Measurements from ENCODE around the gene TMEM26. TPM values are rescaled to one million over a fixed set of nuclear protein-coding genes. Genes with fewer than 3 reads are reported as not detected.
A peak's percentile ranks its signal among the peaks of the same experiment; 100 is the strongest.

Gene TMEM26
- total RNA-seq, 1 experiment from 2014 or later = not detected

DNA sequence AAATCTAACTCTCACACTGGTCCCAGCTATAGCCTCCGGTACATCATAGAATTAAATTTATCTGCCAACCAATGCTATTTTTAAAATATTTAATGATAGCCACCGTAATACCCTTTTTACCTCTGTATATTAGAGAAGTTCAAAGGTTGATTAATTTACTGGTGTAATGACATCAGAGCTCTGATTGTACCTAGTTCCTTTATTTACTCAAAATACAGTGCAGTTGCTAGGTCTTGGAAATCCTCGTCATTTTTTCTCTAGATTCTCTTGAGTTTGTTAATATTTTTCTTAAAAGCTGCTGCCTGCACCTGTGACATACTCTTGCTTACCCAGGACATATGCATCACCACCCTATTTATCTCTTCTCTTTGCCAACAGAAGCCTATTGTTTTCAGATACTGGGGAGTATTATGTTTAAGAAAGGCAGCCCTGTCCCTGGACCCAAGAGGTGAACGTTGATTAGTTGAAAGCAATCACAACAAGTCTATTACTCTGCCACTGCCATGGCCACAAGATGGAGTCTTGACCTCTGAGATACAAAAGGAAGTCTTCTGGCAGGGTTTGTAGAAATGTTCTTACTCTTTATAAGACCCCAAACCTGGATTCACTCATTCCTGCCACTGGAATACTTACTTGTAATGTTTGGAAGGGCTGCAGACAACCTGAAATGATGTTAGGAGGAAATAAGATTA is 25.6 kb upstream of the TMEM26 start:
- H3K9me2 ChIP-seq (replicated peaks; ENCODE audit: low read length) = no peaks in the 10 kb centered on the region; the same call in 1 of the 2 replicates
- H3K79me2 ChIP-seq (ENCODE audit: low read length) = no peaks in the 10 kb centered on the region
- BruUV-seq (replicated peaks) = no TSS peak
- no peak overlapping the region for H3K9ac ChIP-seq (ENCODE audit: low read length)
- ChIA-PET POLR2A (ENCODE audit: unreplicated experiment) (interaction anchor here (0.6 kb wide), 1 partner anchor 359 kb away, joined by 8 read pairs; no protein-coding TSS in a partner anchor), CTCF (interaction anchor here (0.6 to 0.8 kb wide), 2 partner anchors 41 to 287 kb away, joined by 4 to 5 read pairs; no protein-coding TSS in a partner anchor)
- intact Hi-C loops (cut with micrococcal nuclease) = loop anchor here (5.0 to 10.0 kb wide), 6 partner anchors 184 to 766 kb away; partner anchors contain the start of genes ARID5B and CABCOCO1
- H3F3A ChIP-seq (ENCODE audit: low read length, unreplicated experiment) = peaks cover 11% of the 10 kb centered on the region
- H3K27me3 ChIP-seq (ENCODE audit: low read length) = no peaks in the 10 kb centered on the region
- no peak overlapping the region for H2AFZ ChIP-seq (ENCODE audit: low read length)
- ATAC-seq = no peak
- no peaks in the 10 kb centered on the region for H3K36me3 ChIP-seq (ENCODE audit: low read depth, low read length)
- no peak overlapping the region for H3K4me2 ChIP-seq (ENCODE audit: low read length)
- no peak overlapping the region for H3K4me3 ChIP-seq (ENCODE audit: low read length)
- peaks cover 36% of the 10 kb centered on the region for H3K4me1 ChIP-seq (ENCODE audit: insufficient read depth, low read length)
- H3K27ac ChIP-seq (ENCODE audit: low read length) = no peak overlapping the region
- peak; percentile 42 for DNase-seq
- H4K20me1 ChIP-seq (ENCODE audit: low read length) = no peaks in the 10 kb centered on the region
- TF ChIP-seq, protein P1, sequence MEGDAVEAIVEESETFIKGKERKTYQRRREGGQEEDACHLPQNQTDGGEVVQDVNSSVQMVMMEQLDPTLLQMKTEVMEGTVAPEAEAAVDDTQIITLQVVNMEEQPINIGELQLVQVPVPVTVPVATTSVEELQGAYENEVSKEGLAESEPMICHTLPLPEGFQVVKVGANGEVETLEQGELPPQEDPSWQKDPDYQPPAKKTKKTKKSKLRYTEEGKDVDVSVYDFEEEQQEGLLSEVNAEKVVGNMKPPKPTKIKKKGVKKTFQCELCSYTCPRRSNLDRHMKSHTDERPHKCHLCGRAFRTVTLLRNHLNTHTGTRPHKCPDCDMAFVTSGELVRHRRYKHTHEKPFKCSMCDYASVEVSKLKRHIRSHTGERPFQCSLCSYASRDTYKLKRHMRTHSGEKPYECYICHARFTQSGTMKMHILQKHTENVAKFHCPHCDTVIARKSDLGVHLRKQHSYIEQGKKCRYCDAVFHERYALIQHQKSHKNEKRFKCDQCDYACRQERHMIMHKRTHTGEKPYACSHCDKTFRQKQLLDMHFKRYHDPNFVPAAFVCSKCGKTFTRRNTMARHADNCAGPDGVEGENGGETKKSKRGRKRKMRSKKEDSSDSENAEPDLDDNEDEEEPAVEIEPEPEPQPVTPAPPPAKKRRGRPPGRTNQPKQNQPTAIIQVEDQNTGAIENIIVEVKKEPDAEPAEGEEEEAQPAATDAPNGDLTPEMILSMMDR (conservative IDR thresholded peaks at IDR 0.05; ENCODE audit: low read depth, low read length) = peak; percentile 66
- TF ChIP-seq EZH2phosphoT487 (IDR thresholded peaks at IDR 0.05; ENCODE audit: borderline replicate concordance, low read length) (no peak), EZH2 (IDR thresholded peaks at IDR 0.05; ENCODE audit: low read length, unreplicated experiment) (no peak)
- H3K9me3 ChIP-seq (ENCODE audit: low read length) = no peaks in the 10 kb centered on the region

DNA sequence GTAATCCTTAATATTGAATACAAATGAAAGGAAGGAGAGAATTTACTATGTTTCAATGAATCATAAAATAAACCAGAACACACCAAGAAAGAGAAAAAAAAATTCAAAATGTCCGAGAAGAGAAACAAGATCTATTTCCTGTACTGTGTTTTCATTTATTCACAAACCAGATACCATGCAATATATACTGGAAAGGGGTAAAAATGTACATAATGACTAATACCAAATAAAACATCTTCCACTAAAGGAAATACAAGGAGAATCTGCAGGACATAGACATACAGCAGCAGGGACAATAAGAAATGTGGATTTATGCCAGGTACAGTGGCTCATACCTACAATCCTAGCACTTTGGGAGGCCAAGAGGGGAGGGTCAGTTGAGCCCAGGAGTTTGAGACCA is 24.3 kb upstream of the TMEM26 start:
- Histone ChIP-seq H3K9me3 (ENCODE audit: low read length) (no peaks in the 10 kb centered on the region), H3K9ac (ENCODE audit: low read length) (0 out of 2 replicates have a peak overlapping the region, but pooled peaks have one; percentile 0), H3K4me3 (ENCODE audit: low read length) (peak overlapping the region; percentile 3; the same call in 1 of the 2 replicates), H4K20me1 (ENCODE audit: low read length) (no peaks in the 10 kb centered on the region), H3K27me3 (ENCODE audit: low read length) (no peaks in the 10 kb centered on the region), H3K36me3 (ENCODE audit: low read depth, low read length) (no peaks in the 10 kb centered on the region), H3K9me2 (replicated peaks; ENCODE audit: low read length) (no peaks in the 10 kb centered on the region; the same call in 1 of the 2 replicates), H3K4me2 (ENCODE audit: low read length) (peak overlapping the region; percentile 61), H3K27ac (ENCODE audit: low read length) (peak overlapping the region; percentile 56), H2AFZ (ENCODE audit: low read length) (peak overlapping the region; percentile 10), H3F3A (ENCODE audit: low read length, unreplicated experiment) (peaks cover 11% of the 10 kb centered on the region), H3K4me1 (ENCODE audit: insufficient read depth, low read length) (peaks cover 36% of the 10 kb centered on the region), H3K79me2 (ENCODE audit: low read length) (no peaks in the 10 kb centered on the region)
- TF ChIP-seq EZH2phosphoT487 (IDR thresholded peaks at IDR 0.05; ENCODE audit: borderline replicate concordance, low read length) (no peak), EZH2 (IDR thresholded peaks at IDR 0.05; ENCODE audit: low read length, unreplicated experiment) (no peak)
- TF ChIP-seq, protein P1 (conservative IDR thresholded peaks at IDR 0.05; ENCODE audit: low read depth, low read length) = no peak
- BruUV-seq (replicated peaks) = no TSS peak
- intact Hi-C loops (cut with micrococcal nuclease) = loop anchor here (1.0 to 10.0 kb wide), 11 partner anchors 52 to 767 kb away; partner anchors contain the start of genes ARID5B and CABCOCO1
- ChIA-PET POLR2A (ENCODE audit: unreplicated experiment) (no interaction called here), CTCF (interaction anchor here (0.6 kb wide), 1 partner anchor 206 kb away, joined by 5 read pairs; no protein-coding TSS in a partner anchor)
- ATAC-seq = peak; percentile 96
- DNase-seq = peak; percentile 100
